Nephron progenitor cell (in vitro differentiated cells): ENCODE measurements around the gene ROBO4.
A peak's percentile ranks its signal among the peaks of the same experiment; 100 is the strongest.

Source experiments
- DNase-seq: peaks from one replicate; pipeline ENCODE4 v3.0.0; 2021
- H3K27ac Mint-ChIP-seq: 2 replicates; pipeline ENCODE4 v1.8.0; 2021; ENCODE audit warnings: mild to moderate bottlenecking, moderate library complexity, mixed read lengths
- H3K27me3 Mint-ChIP-seq: 2 replicates; pipeline ENCODE4 v1.8.0; 2021; ENCODE audit warnings: mild to moderate bottlenecking, low read depth, mixed read lengths; ENCODE audit not compliant: poor library complexity
- H3K36me3 Mint-ChIP-seq: 2 replicates; pipeline ENCODE4 v1.8.0; 2021; ENCODE audit warnings: low read depth, mixed read lengths
- H3K4me1 Mint-ChIP-seq: 2 replicates; pipeline ENCODE4 v1.8.0; 2021; ENCODE audit warnings: mixed read lengths
- H3K4me3 Mint-ChIP-seq: 2 replicates; pipeline ENCODE4 v1.8.0; 2021; ENCODE audit warnings: mild to moderate bottlenecking, moderate library complexity, mixed read lengths
- H3K9me3 Mint-ChIP-seq: 2 replicates; pipeline ENCODE4 v1.8.0; 2021; ENCODE audit warnings: mild to moderate bottlenecking, moderate library complexity, mixed read lengths
- TF ChIP-seq, protein P1 (sequence below): fragments of 200-600 bp; sonication (generic); IDR thresholded peaks from 2 replicates; pipeline ENCODE4 v1.5.0; 2021; ENCODE audit warnings: antibody characterized with exemption

ROBO4 gene

DNA sequence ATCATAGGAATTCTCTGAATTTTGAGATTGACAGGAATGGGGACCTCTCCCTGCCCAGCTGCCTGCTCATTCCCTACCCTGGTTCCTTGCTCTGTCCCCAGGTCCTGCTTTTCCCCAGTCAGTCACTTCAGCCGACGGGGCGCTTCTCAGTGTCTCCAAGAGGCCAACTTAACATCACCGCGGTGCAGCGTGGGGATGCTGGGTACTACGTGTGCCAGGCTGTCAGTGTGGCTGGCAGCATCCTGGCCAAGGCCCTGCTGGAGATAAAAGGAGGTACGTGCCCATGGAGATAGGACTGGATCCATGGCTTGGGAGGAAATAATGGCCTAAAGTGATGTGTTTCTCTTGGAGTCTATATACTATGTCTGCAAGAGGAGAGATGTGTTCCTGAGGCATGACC lies 25.4 kb downstream of the ROBO4 start:
- no peaks in the 10 kb centered on the region for H3K36me3 Mint-ChIP-seq
- no peak overlapping the region for H3K27ac Mint-ChIP-seq
- TF ChIP-seq, protein P1, sequence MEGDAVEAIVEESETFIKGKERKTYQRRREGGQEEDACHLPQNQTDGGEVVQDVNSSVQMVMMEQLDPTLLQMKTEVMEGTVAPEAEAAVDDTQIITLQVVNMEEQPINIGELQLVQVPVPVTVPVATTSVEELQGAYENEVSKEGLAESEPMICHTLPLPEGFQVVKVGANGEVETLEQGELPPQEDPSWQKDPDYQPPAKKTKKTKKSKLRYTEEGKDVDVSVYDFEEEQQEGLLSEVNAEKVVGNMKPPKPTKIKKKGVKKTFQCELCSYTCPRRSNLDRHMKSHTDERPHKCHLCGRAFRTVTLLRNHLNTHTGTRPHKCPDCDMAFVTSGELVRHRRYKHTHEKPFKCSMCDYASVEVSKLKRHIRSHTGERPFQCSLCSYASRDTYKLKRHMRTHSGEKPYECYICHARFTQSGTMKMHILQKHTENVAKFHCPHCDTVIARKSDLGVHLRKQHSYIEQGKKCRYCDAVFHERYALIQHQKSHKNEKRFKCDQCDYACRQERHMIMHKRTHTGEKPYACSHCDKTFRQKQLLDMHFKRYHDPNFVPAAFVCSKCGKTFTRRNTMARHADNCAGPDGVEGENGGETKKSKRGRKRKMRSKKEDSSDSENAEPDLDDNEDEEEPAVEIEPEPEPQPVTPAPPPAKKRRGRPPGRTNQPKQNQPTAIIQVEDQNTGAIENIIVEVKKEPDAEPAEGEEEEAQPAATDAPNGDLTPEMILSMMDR, result no peak
- DNase-seq, result no peak
- peaks cover 30% of the 10 kb centered on the region for H3K4me1 Mint-ChIP-seq
- no peaks in the 10 kb centered on the region for H3K9me3 Mint-ChIP-seq
- peaks cover 91% of the 10 kb centered on the region for H3K27me3 Mint-ChIP-seq
- no peak overlapping the region for H3K4me3 Mint-ChIP-seq

DNA sequence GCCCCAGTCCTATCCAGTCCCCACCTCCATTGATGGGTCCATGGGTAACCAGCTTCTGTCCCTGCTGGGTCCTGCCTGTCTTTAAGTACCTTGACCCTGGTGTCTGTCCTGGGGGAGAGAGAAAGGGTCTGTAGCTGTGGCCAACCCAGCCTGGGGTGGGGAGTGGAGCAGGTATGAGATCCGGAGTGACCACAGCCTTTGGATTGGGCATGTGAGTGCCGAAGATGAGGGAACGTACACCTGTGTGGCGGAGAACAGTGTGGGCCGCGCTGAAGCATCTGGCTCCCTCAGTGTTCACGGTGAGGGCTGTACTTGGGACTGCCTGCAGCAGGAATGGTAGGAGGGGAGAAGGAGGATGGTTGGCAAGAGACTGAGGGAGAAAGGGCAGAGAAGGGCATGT lies 27.2 kb downstream of the ROBO4 start:
- H3K27ac Mint-ChIP-seq, result no peak overlapping the region
- no peak for DNase-seq
- no peaks in the 10 kb centered on the region for H3K9me3 Mint-ChIP-seq
- H3K4me3 Mint-ChIP-seq, result no peak overlapping the region
- TF ChIP-seq, protein P1, result no peak
- peaks cover 22% of the 10 kb centered on the region for H3K4me1 Mint-ChIP-seq
- H3K36me3 Mint-ChIP-seq, result no peaks in the 10 kb centered on the region
- peaks cover 100% of the 10 kb centered on the region for H3K27me3 Mint-ChIP-seq

DNA sequence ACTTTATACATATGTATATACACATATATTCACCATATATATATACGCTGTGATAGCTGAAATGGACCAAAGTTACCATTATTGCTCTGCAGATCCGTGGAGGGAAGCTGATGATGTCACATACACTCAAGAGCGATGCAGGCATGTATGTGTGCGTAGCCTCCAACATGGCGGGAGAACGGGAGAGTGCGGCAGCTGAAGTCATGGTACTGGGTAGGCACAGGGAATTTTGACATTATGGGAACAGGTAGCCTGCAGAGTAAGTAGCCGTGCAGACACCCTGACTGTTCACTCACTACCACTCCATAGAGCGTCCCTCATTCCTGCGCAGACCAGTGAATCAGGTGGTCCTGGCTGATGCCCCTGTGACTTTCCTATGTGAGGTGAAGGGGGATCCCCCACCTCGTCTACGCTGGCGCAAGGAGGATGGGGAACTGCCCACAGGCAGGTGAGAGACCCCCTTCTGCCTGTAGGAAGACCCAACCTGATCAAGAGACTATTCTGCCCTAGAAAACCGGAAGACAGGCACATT lies 27.7 kb downstream of the ROBO4 start:
- Mint-ChIP-seq H3K27ac (no peak overlapping the region), H3K4me1 (peaks cover 21% of the 10 kb centered on the region), H3K4me3 (no peak overlapping the region), H3K36me3 (no peaks in the 10 kb centered on the region), H3K27me3 (peaks cover 100% of the 10 kb centered on the region), H3K9me3 (no peaks in the 10 kb centered on the region)
- DNase-seq, result no peak
- TF ChIP-seq, protein P1, result no peak

DNA sequence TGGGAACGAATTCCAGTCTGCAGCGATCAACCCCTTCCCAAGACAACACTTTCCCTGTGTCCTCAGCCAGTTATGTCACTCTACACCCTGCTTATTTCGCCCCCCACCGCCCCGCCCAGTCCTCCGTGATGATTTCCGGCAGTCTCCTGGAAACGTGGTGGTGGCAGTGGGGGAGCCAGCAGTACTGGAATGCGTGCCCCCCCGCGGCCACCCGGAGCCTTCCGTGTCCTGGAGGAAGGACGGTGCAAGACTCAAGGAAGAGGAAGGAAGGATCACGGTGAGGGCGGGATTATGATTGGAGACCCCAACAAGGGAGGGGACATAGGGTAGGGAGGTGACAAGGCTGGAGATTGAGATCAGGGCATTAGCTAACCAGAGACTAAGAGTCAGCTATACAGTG lies 28.3 kb downstream of the ROBO4 start:
- Mint-ChIP-seq H3K27ac (no peak overlapping the region), H3K4me3 (no peak overlapping the region), H3K9me3 (no peaks in the 10 kb centered on the region), H3K27me3 (peaks cover 100% of the 10 kb centered on the region), H3K4me1 (peaks cover 21% of the 10 kb centered on the region), H3K36me3 (no peaks in the 10 kb centered on the region)
- DNase-seq, result no peak
- TF ChIP-seq, protein P1, result no peak

DNA sequence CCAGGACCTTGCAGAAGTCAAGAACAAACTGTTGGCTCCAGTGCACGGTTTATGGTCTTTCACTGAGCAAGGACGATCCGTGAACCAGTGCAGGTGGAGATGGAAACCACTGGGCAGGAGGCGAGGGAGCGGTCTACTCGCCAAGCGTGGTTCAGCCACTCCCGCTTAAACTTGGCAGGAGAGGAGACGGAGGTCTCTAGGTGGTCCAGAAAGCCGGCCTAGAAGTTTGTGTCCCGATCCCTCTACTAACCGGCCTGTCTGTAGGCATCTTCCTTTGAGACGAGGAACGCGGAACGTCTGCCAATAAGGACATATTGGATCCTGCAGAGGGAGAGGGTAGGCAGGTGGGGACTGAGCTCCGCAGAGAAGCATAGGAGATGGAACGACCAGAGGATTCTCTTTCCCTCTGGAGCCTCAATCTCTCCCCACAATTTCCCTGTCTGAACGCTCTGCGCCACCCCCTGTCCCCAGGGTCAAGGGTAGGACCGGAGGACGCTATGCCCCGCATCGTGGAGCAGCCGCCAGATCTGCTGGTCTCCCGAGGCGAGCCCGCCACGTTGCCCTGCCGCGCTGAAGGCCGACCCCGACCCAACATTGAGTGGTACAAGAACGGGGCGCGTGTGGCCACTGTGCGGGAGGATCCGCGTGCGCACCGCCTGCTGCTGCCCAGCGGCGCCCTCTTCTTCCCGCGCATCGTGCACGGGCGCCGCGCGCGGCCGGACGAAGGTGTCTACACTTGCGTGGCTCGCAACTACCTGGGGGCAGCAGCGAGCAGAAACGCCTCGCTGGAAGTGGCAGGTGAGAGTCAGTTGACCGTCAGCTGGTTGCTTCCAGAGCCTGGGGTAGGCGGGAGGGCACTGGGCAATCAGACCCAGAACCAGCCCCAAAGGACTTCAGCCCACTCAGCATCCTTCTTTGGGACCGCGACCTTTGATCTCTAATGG lies 29.1 kb downstream of the ROBO4 start:
- Mint-ChIP-seq H3K27ac (no peak overlapping the region), H3K36me3 (no peaks in the 10 kb centered on the region), H3K4me3 (peak overlapping the region; percentile 15), H3K4me1 (peaks cover 23% of the 10 kb centered on the region), H3K9me3 (no peaks in the 10 kb centered on the region), H3K27me3 (peaks cover 100% of the 10 kb centered on the region)
- DNase-seq, result no peak
- TF ChIP-seq, protein P1, result no peak
